ENCODE results near the gene PPP1R2B.

The PPP1R2B gene

GRCh38 chr5:156883316-156883875 lies 33.3 kb downstream of the PPP1R2B start:
- DNase-seq = no peak

DNA sequence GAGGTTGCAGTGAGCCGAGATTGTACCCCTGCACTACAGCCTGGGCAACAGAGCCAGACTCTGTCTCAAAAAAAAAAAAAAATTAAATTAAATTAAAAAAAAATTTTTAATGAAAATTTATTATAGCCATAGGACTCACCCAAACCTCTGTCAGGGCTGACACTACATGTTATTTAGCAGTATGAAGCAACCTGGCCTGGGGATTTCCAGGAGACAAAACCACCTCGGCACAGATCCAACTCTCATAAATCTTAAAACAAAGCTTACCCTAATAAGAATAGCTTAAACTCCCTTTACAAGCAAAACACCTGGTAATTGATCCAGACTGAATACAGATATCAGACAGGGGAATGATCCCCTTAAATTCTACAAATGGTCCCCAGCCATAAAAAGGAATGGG lies 38.4 kb downstream of the PPP1R2B start:
- DNase-seq = no peak

DNA sequence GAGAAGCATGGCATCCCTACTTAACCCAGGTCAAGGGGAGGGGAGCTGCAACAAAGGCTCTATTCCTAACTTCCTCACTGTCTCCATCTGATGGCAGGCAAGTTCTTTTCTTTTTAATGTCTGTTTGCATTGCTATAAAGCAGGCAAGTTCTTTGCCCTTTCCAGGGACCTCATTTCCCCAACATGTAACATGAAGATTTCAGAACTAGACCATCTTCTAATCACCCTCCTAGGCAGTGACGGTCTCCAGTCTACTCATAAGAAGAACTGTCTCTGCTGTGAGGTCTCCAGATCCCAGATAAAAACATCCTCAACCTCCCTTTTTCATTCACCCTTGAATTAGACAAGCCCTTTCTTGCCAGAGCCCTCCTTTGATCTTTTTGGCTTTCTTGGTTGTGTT lies 42.1 kb downstream of the PPP1R2B start:
- no peak for DNase-seq

GRCh38 chr5:156892864-156893263 lies 42.8 kb downstream of the PPP1R2B start:
- no peak for DNase-seq

GRCh38 chr5:156893517-156893916 lies 43.4 kb downstream of the PPP1R2B start:
- no peak for DNase-seq

DNA sequence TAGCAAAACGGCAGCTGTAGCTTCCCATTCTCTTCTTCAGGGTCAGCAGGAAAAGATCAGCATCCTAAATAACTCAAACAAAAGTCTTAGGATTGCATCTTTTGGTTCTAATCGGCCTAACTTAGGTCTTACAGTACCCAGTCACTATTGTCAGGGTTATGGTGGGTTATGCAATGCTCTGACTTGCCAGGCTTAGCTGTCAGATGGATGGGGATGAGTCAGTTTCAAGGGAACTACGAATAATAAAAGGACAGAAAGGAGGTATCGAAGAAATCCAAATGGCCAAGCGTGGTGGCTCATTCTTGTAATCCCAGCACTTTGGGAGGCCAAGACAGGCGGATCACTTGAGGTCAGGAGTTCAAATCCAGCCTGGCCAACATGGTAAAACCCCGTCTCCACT lies 46.5 kb downstream of the PPP1R2B start:
- no peak for DNase-seq
